GM23338 (cell line): ENCODE data around the gene CLIC5. TPM values are rescaled to one million over a fixed set of nuclear protein-coding genes. Genes with fewer than 3 reads are reported as not detected.

Source experiments
- ATAC-seq: fragments of 200-7000 bp; cut with Tn5 transposase; 3 replicates; pipeline ENCODE4 v1.9.1; 2020
- DNase-seq: peaks from one replicate; pipeline ENCODE4 v3.0.0-alpha.2; 2015; ENCODE audit warnings: low spot score
- H2AFZ ChIP-seq: fragments of 200-600 bp; sonication (generic); 2 replicates; pipeline ENCODE4 v1.8.0; 2016; ENCODE audit warnings: antibody characterized with exemption, mild to moderate bottlenecking, moderate library complexity
- H3F3A ChIP-seq: fragments of 200-600 bp; sonication (generic); replicated peaks from 2 replicates; pipeline ENCODE4 v1.8.0; 2017; ENCODE audit warnings: antibody characterized with exemption, mixed run types, low read depth
- H3K27ac ChIP-seq: fragments of 200-600 bp; sonication (generic); 2 replicates; pipeline ENCODE4 v1.6.1; 2016; ENCODE audit warnings: low read depth
- H3K27me3 ChIP-seq: fragments of 200-600 bp; sonication (generic); 2 replicates; pipeline ENCODE4 v1.8.0; 2016; ENCODE audit warnings: mild to moderate bottlenecking, mixed run types, moderate library complexity; ENCODE audit not compliant: insufficient read depth
- H3K36me3 ChIP-seq: fragments of 200-600 bp; sonication (generic); 2 replicates; pipeline ENCODE4 v1.8.0; 2016; ENCODE audit warnings: mild to moderate bottlenecking; ENCODE audit not compliant: insufficient read depth
- H3K4me1 ChIP-seq: fragments of 200-600 bp; sonication (generic); 2 replicates; pipeline ENCODE4 v1.8.0; 2016; ENCODE audit warnings: mild to moderate bottlenecking, moderate library complexity; ENCODE audit not compliant: insufficient read depth
- H3K4me2 ChIP-seq: fragments of 200-600 bp; sonication (generic); 2 replicates; pipeline ENCODE4 v1.7.1; 2017; ENCODE audit warnings: mixed run types
- H3K4me3 ChIP-seq: fragments of 200-600 bp; sonication (generic); 2 replicates; pipeline ENCODE4 v1.6.1; 2016; ENCODE audit warnings: mixed run types
- H3K79me2 ChIP-seq: fragments of 200-600 bp; sonication (generic); replicated peaks from 2 replicates; pipeline ENCODE4 v1.8.0; 2017; ENCODE audit warnings: mild to moderate bottlenecking; ENCODE audit not compliant: insufficient read depth
- H3K9me2 ChIP-seq: fragments of 200-600 bp; sonication (generic); 2 replicates; pipeline ENCODE4 v1.8.0; 2017; ENCODE audit not compliant: insufficient read depth
- H4K20me1 ChIP-seq: fragments of 200-600 bp; sonication (generic); replicated peaks from 2 replicates; pipeline ENCODE4 v1.8.0; 2017; ENCODE audit warnings: mild to moderate bottlenecking; ENCODE audit not compliant: insufficient read depth
- H3K27ac Mint-ChIP-seq: 2 replicates; pipeline ENCODE4 v1.8.0; 2020; ENCODE audit warnings: inconsistent platforms, mild to moderate bottlenecking, moderate library complexity, mixed read lengths
- H3K27me3 Mint-ChIP-seq: 3 replicates; pipeline ENCODE4 v1.8.0; 2022; ENCODE audit warnings: low read depth, mild to moderate bottlenecking, moderate library complexity, mixed read lengths, inconsistent platforms; ENCODE audit not compliant: insufficient read depth, poor library complexity
- H3K36me3 Mint-ChIP-seq: 3 replicates; pipeline ENCODE4 v1.8.0; 2021; ENCODE audit warnings: low read depth, mild to moderate bottlenecking, inconsistent platforms, moderate library complexity, mixed read lengths
- H3K4me1 Mint-ChIP-seq: 3 replicates; pipeline ENCODE4 v1.8.0; 2020; ENCODE audit warnings: mild to moderate bottlenecking, inconsistent platforms, mixed read lengths
- H3K4me3 Mint-ChIP-seq: 3 replicates; pipeline ENCODE4 v1.8.0; 2021; ENCODE audit warnings: moderate library complexity, mild to moderate bottlenecking, inconsistent platforms, mixed read lengths
- H3K9me3 Mint-ChIP-seq: 3 replicates; pipeline ENCODE4 v1.8.0; 2020; ENCODE audit warnings: moderate library complexity, mild to moderate bottlenecking, inconsistent platforms, mixed read lengths
- CREB1 ChIP-seq: fragments of 250-450 bp; sonication (Bioruptor Pico); IDR thresholded peaks from 2 replicates; pipeline ENCODE4 v1.5.0; 2020; ENCODE audit warnings: low read depth, mild to moderate bottlenecking, moderate library complexity
- ETS1 ChIP-seq: IDR thresholded peaks from 2 replicates; pipeline ENCODE4 v1.6.1; 2016; ENCODE audit warnings: antibody characterized with exemption
- EZH2 ChIP-seq: fragments of 200-600 bp; sonication (generic); IDR thresholded peaks from one replicate; pipeline ENCODE4 v1.8.0; 2017; ENCODE audit warnings: antibody characterized with exemption, mild to moderate bottlenecking, low read depth; ENCODE audit not compliant: unreplicated experiment
- EZH2phosphoT487 ChIP-seq: fragments of 200-600 bp; sonication (generic); IDR thresholded peaks from one replicate; pipeline ENCODE4 v1.8.1; 2018; ENCODE audit warnings: antibody characterized with exemption; ENCODE audit not compliant: unreplicated experiment
- JUNB ChIP-seq: IDR thresholded peaks from one replicate; pipeline ENCODE4 v1.6.1; 2016; ENCODE audit warnings: antibody characterized with exemption; ENCODE audit not compliant: unreplicated experiment
- NANOG ChIP-seq: IDR thresholded peaks from 2 replicates; pipeline ENCODE4 v1.6.1; 2016; ENCODE audit warnings: antibody characterized with exemption, borderline replicate concordance
- POLR2AphosphoS5 ChIP-seq: IDR thresholded peaks from 2 replicates; pipeline ENCODE4 v1.6.1; 2016; ENCODE audit warnings: antibody characterized with exemption, low read depth
- REST ChIP-seq: IDR thresholded peaks from one replicate; pipeline ENCODE4 v1.6.1; 2018; ENCODE audit warnings: antibody characterized with exemption; ENCODE audit not compliant: unreplicated experiment
- STAT1 ChIP-seq: IDR thresholded peaks from one replicate; pipeline ENCODE4 v1.6.1; 2016; ENCODE audit warnings: antibody characterized with exemption; ENCODE audit not compliant: unreplicated experiment
- ZNF114 ChIP-seq: fragments of 250-450 bp; sonication (Bioruptor Pico); IDR thresholded peaks from 2 replicates; pipeline ENCODE4 v1.5.0; 2020; ENCODE audit warnings: mild to moderate bottlenecking, moderate library complexity
- ZNF331 ChIP-seq: fragments of 250-450 bp; sonication (Bioruptor Pico); IDR thresholded peaks from 2 replicates; pipeline ENCODE4 v1.5.0; 2020; ENCODE audit warnings: low read depth, mild to moderate bottlenecking, moderate library complexity
- ZNF462 ChIP-seq: fragments of 250-450 bp; sonication (Bioruptor Pico); IDR thresholded peaks from 2 replicates; pipeline ENCODE4 v1.5.0; 2020; ENCODE audit warnings: mild to moderate bottlenecking, moderate library complexity
- polyA plus RNA-seq: library from polyadenylated mRNA; unstranded; fragments of >200 nt; fragmentation: Nextera tagmentation; extraction: Ambion mirVana; gene quantifications from 2 replicates; pipeline ENCODE4 v1.2.1, GENCODE V29; 2016
- total RNA-seq: library from RNA; depleted of rRNA; stranded (reverse); fragments of >200 nt; shearing (Covaris generic); gene quantifications from 2 replicates; pipeline ENCODE4 v1.2.3, GENCODE V29; 2014
- TF ChIP-seq, protein P1 (sequence below), 2 experiments: fragments of 200-600 bp in 1 of 2; sonication (generic) in 1 of 2; conservative IDR thresholded peaks; 2 replicates each; pipeline versions ENCODE4 v1.5.1 to v1.6.1; 2016 to 2017; ENCODE audit warnings: antibody characterized with exemption in 2 of 2, low read depth in 2 of 2, mild to moderate bottlenecking in 2 of 2, moderate library complexity in 1 of 2

Gene CLIC5
- total and polyA plus RNA-seq, 2 experiments from 2014 or later, result 0.08 TPM; not detected in 1

DNA sequence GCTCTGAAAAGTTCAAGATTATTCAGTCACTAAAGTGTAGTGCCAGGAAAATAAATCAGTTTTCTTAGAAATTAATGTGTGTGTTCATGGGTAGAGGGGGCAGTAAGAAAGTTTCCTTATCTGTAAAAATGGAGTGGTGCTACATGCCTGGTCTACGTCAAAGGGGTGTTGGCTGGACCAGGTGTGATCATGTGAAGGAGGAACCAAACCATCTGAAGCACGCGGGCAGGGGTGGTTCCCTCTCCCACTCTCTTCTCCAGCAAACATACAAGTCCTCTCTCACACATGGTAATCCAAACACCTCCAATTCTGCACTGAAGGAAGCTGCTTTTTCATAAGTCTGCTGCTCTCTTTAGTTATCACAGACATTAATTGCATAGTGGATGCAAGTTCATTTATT, 63.1 kb downstream of the CLIC5 start:
- no peak for DNase-seq
- Histone ChIP-seq H4K20me1 (no peaks in the 10 kb centered on the region), H3K27ac (no peak overlapping the region), H3K9me2 (peaks cover 8% of the 10 kb centered on the region; the same call in 1 of the 2 replicates), H3K36me3 (no peaks in the 10 kb centered on the region), H3F3A (no peaks in the 10 kb centered on the region), H3K4me3 (no peak overlapping the region), H3K4me2 (no peak overlapping the region), H3K27me3 (no peaks in the 10 kb centered on the region), H3K79me2 (no peaks in the 10 kb centered on the region), H3K4me1 (peaks cover 16% of the 10 kb centered on the region), H2AFZ (no peak overlapping the region)
- Mint-ChIP-seq H3K36me3 (no peaks in the 10 kb centered on the region), H3K9me3 (no peaks in the 10 kb centered on the region), H3K27me3 (peaks cover 2% of the 10 kb centered on the region), H3K27ac (no peak overlapping the region), H3K4me1 (peaks cover 16% of the 10 kb centered on the region; the same call in 2 of the 3 replicates), H3K4me3 (no peak overlapping the region)
- TF ChIP-seq, protein P1, sequence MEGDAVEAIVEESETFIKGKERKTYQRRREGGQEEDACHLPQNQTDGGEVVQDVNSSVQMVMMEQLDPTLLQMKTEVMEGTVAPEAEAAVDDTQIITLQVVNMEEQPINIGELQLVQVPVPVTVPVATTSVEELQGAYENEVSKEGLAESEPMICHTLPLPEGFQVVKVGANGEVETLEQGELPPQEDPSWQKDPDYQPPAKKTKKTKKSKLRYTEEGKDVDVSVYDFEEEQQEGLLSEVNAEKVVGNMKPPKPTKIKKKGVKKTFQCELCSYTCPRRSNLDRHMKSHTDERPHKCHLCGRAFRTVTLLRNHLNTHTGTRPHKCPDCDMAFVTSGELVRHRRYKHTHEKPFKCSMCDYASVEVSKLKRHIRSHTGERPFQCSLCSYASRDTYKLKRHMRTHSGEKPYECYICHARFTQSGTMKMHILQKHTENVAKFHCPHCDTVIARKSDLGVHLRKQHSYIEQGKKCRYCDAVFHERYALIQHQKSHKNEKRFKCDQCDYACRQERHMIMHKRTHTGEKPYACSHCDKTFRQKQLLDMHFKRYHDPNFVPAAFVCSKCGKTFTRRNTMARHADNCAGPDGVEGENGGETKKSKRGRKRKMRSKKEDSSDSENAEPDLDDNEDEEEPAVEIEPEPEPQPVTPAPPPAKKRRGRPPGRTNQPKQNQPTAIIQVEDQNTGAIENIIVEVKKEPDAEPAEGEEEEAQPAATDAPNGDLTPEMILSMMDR (conservative IDR thresholded peaks at IDR 0.05; ENCODE audit: low read depth in 2 of 2), result no peak
- TF ChIP-seq ZNF331 (CRISPR knock-in tag) (no peak), NANOG (no peak), REST (no peak), JUNB (no peak), ZNF462 (CRISPR knock-in tag) (no peak), POLR2AphosphoS5 (no peak), CREB1 (no peak), STAT1 (no peak), EZH2 (no peak), ETS1 (no peak), EZH2phosphoT487 (no peak), ZNF114 (CRISPR knock-in tag) (no peak)
- no peak for ATAC-seq
